ENCODE measurements around the gene HECW1. TPM values are rescaled to one million over a fixed set of nuclear protein-coding genes. Genes with fewer than 3 reads are reported as not detected.

The HECW1 gene
- total RNA-seq, 1 donor from 2014 or later, result 0.11 TPM

DNA sequence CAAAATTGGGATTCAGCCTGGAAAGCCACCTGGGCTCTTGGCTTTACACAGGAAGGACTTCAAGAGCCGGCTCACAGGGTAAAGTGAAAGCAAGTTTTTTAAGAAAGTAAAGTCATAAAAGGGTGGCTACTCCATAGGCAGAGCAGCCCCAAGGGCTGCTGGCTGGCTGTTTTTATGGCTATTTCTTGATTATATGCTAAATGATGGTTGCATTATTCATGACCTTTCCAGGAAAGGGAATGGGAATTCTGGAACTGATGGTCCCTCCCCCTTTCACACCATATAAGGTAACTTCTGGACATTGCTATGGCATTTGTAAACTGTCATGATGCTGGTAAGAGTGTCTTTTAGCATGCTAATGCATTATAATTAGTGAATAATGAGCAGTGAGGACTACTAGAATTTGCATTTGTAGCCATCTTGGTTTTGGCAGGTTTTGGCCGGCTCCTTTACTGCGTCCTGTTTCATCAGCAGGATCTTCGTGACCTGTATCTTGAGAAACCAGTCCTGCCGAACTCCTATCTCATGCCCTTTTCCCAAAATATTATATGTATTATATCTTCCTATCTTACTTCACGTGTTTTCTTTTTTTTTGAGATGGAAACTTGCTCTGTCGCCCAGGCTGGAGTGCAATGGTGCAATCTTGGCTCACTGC lies 80.5 kb downstream of the HECW1 start:
- Histone ChIP-seq H3K36me3 (no peaks in the 10 kb centered on the region), H3K4me2 (no peak overlapping the region), H3K27ac (no peak overlapping the region), H2AFZ (replicated peaks) (no peak overlapping the region), H3K4me1 (peaks cover 14% of the 10 kb centered on the region), H3K4me3 (no peak overlapping the region), H3K9ac (no peak overlapping the region), H3K79me2 (ENCODE audit: low read depth) (no peaks in the 10 kb centered on the region), H4K20me1 (ENCODE audit: low read depth) (no peaks in the 10 kb centered on the region), H3K27me3 (no peaks in the 10 kb centered on the region), H3F3A (ENCODE audit: low read depth) (no peaks in the 10 kb centered on the region), H3K9me3 (ENCODE audit: low read depth) (no peaks in the 10 kb centered on the region)
- Mint-ChIP-seq H3K36me3 (no peaks in the 10 kb centered on the region), H3K27ac (no peak overlapping the region), H3K4me1 (peaks cover 13% of the 10 kb centered on the region), H3K4me3 (no peak overlapping the region), H3K27me3 (ENCODE audit: insufficient read depth, low read depth) (no peaks in the 10 kb centered on the region), H3K9me3 (no peaks in the 10 kb centered on the region)
- TF ChIP-seq EZH2phosphoT487 (IDR thresholded peaks at IDR 0.05), result no peak
- TF ChIP-seq, protein P1, sequence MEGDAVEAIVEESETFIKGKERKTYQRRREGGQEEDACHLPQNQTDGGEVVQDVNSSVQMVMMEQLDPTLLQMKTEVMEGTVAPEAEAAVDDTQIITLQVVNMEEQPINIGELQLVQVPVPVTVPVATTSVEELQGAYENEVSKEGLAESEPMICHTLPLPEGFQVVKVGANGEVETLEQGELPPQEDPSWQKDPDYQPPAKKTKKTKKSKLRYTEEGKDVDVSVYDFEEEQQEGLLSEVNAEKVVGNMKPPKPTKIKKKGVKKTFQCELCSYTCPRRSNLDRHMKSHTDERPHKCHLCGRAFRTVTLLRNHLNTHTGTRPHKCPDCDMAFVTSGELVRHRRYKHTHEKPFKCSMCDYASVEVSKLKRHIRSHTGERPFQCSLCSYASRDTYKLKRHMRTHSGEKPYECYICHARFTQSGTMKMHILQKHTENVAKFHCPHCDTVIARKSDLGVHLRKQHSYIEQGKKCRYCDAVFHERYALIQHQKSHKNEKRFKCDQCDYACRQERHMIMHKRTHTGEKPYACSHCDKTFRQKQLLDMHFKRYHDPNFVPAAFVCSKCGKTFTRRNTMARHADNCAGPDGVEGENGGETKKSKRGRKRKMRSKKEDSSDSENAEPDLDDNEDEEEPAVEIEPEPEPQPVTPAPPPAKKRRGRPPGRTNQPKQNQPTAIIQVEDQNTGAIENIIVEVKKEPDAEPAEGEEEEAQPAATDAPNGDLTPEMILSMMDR (IDR thresholded peaks at IDR 0.05), result no peak
- TF ChIP-seq EZH2 (IDR thresholded peaks at IDR 0.05), result no peak
- no peak for DNase-seq (ENCODE audit: low spot score)

DNA sequence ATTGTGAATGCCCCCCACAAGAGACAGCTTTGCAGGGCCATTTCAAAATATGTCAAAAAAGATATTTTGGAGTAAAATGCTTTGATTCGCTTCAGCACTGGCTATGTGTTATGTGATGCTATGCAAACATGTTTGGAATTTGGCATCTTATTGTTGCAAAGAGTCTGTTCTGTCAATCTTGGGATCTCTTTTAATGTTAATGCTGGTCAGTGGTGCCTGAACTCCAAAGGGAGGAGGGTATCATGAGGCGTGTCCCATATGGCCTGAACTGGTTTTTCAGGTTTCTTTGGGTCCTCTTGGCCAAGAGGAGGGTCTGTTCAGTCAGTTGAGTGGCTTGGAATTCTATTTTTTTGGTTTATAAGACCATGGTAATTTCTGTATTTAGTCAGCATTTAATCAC lies 81.4 kb downstream of the HECW1 start:
- H3K36me3 ChIP-seq, result no peaks in the 10 kb centered on the region
- H3K27me3 ChIP-seq, result no peaks in the 10 kb centered on the region
- no peak overlapping the region for H3K4me3 Mint-ChIP-seq
- H3K4me1 ChIP-seq, result peaks cover 17% of the 10 kb centered on the region
- no peaks in the 10 kb centered on the region for H3F3A ChIP-seq (ENCODE audit: low read depth)
- no peaks in the 10 kb centered on the region for H3K9me3 ChIP-seq (ENCODE audit: low read depth)
- H3K9ac ChIP-seq, result no peak overlapping the region
- no peak overlapping the region for H3K4me2 ChIP-seq
- H3K4me1 Mint-ChIP-seq, result peaks cover 13% of the 10 kb centered on the region
- H3K36me3 Mint-ChIP-seq, result no peaks in the 10 kb centered on the region
- H3K27ac ChIP-seq, result no peak overlapping the region
- no peaks in the 10 kb centered on the region for H4K20me1 ChIP-seq (ENCODE audit: low read depth)
- no peaks in the 10 kb centered on the region for H3K79me2 ChIP-seq (ENCODE audit: low read depth)
- no peak for TF ChIP-seq EZH2phosphoT487 (IDR thresholded peaks at IDR 0.05)
- TF ChIP-seq EZH2 (IDR thresholded peaks at IDR 0.05), result no peak
- TF ChIP-seq, protein P1 (IDR thresholded peaks at IDR 0.05), result no peak
- no peak overlapping the region for H3K27ac Mint-ChIP-seq
- no peaks in the 10 kb centered on the region for H3K9me3 Mint-ChIP-seq
- H2AFZ ChIP-seq (replicated peaks), result peak overlapping the region; percentile 3
- H3K4me3 ChIP-seq, result no peak overlapping the region
- no peaks in the 10 kb centered on the region for H3K27me3 Mint-ChIP-seq (ENCODE audit: insufficient read depth, low read depth)
- no peak for DNase-seq (ENCODE audit: low spot score)

DNA sequence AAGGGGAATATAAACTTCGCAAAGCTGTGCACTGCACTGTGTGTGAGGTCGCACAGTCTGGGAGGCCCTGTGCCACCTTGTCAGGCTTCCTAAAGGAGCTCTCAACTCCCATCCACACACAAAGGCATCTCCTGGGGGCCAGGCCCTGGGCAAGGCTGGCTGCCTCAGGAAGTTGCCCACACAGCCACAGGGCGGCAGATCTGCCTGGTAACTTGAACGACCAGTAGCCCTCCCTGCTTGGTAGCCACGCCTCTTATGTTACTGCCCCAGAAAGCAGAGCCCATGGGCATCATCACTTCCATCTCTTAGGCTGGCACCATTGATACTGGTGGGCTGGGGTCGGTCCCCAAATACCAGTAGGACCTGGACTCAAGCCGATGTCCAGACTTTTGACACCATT lies 82.8 kb downstream of the HECW1 start:
- H3K36me3 Mint-ChIP-seq, result no peaks in the 10 kb centered on the region
- H3K9me3 ChIP-seq (ENCODE audit: low read depth), result no peaks in the 10 kb centered on the region
- H3K4me1 ChIP-seq, result peaks cover 21% of the 10 kb centered on the region
- no peak overlapping the region for H2AFZ ChIP-seq (replicated peaks)
- no peaks in the 10 kb centered on the region for H3K27me3 ChIP-seq
- no peak overlapping the region for H3K4me3 ChIP-seq
- peaks cover under 1% of the 10 kb centered on the region for H3K27me3 Mint-ChIP-seq (ENCODE audit: insufficient read depth, low read depth)
- no peaks in the 10 kb centered on the region for H3K36me3 ChIP-seq
- H3K4me3 Mint-ChIP-seq, result no peak overlapping the region
- no peak overlapping the region for H3K27ac Mint-ChIP-seq
- no peaks in the 10 kb centered on the region for H3K79me2 ChIP-seq (ENCODE audit: low read depth)
- H3K9me3 Mint-ChIP-seq, result no peaks in the 10 kb centered on the region
- peaks cover 13% of the 10 kb centered on the region for H3K4me1 Mint-ChIP-seq
- H3F3A ChIP-seq (ENCODE audit: low read depth), result no peaks in the 10 kb centered on the region
- no peak overlapping the region for H3K9ac ChIP-seq
- H3K27ac ChIP-seq, result no peak overlapping the region
- no peak overlapping the region for H3K4me2 ChIP-seq
- TF ChIP-seq EZH2phosphoT487 (IDR thresholded peaks at IDR 0.05), result no peak
- DNase-seq (ENCODE audit: low spot score), result no peak
- H4K20me1 ChIP-seq (ENCODE audit: low read depth), result no peaks in the 10 kb centered on the region

DNA sequence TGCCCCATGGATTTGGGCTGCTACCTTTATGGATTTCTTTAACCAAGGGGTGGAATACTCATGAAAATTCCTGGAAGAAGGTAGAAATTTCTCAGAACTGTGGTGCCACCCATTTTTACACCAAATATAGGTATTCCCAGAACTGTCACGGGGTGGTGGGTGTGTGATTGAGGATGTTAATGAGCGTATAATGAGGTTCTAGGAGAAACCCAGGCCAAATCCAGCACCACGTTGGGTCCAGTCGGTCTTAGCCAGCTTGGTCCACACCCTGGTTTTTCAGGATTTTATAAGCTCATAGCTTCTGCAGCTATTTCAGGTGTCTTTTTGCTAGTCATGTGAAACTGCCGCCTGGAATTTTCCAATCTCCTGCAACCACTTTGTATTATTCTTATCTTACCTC lies 83.3 kb downstream of the HECW1 start:
- Histone ChIP-seq H3K36me3 (no peaks in the 10 kb centered on the region), H3K4me3 (no peak overlapping the region), H3K27me3 (no peaks in the 10 kb centered on the region), H3K79me2 (ENCODE audit: low read depth) (no peaks in the 10 kb centered on the region), H3K9me3 (ENCODE audit: low read depth) (no peaks in the 10 kb centered on the region), H3K4me1 (peaks cover 21% of the 10 kb centered on the region), H4K20me1 (ENCODE audit: low read depth) (no peaks in the 10 kb centered on the region), H2AFZ (replicated peaks) (no peak overlapping the region), H3K4me2 (no peak overlapping the region), H3K27ac (no peak overlapping the region), H3F3A (ENCODE audit: low read depth) (no peaks in the 10 kb centered on the region), H3K9ac (no peak overlapping the region)
- Mint-ChIP-seq H3K9me3 (no peaks in the 10 kb centered on the region), H3K27ac (no peak overlapping the region), H3K36me3 (no peaks in the 10 kb centered on the region), H3K4me3 (no peak overlapping the region), H3K27me3 (ENCODE audit: insufficient read depth, low read depth) (peaks cover 3% of the 10 kb centered on the region), H3K4me1 (peaks cover 13% of the 10 kb centered on the region)
- no peak for TF ChIP-seq EZH2phosphoT487 (IDR thresholded peaks at IDR 0.05)
- TF ChIP-seq, protein P1 (IDR thresholded peaks at IDR 0.05), result no peak
- TF ChIP-seq EZH2 (IDR thresholded peaks at IDR 0.05), result no peak
- DNase-seq (ENCODE audit: low spot score), result no peak

Data from neural progenitor cell (in vitro differentiated cells).